Measurements from ENCODE around the gene PEX13. TPM values are rescaled to one million over a fixed set of nuclear protein-coding genes. Genes with fewer than 3 reads are reported as not detected.
A peak's percentile ranks its signal among the peaks of the same experiment; 100 is the strongest.

The PEX13 gene
- total and polyA plus RNA-seq, 2 of the 4 experiments (the other 2 are of a cell fraction) = 12.1 to 34.8 TPM

DNA sequence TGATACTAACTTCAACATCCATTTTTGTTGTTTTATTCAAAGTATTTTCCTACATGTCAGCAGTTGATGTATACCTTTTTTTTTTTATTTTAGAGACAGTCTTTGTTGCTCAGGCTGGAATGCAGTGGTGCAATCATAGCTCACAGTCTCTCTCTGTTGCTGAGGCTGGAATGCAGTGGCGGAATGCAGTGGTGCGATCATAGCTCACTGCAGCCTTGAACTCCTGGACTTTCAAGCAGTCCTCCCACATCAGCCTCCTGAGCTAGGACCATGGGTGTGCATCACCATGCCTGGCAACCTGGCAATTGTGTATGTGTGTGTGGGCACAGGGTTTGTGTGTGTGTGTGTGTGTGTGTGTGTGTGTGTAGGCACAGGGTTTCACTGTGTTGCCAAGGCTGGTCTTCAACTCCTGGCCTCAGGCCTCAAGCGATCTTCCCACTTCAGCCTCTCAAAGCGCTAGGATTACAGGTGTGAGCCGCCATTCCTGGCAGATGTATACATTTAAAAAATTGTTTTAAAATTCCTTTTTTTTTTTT is 72.9 kb downstream of the PEX13 start:
- Histone ChIP-seq H3K4me2 (ENCODE audit: low read depth, low read length) (no peak overlapping the region), H4K20me1 (ENCODE audit: insufficient read depth, low read length) (no peaks in the 10 kb centered on the region), H2AK9ac (replicated peaks; ENCODE audit: low read depth, low read length, poor library complexity) (no peak overlapping the region), H3K56ac (ENCODE audit: extremely low read depth, insufficient read depth, low read length) (no peak overlapping the region), H2AK5ac (ENCODE audit: low read depth, low read length) (no peak overlapping the region), H3K27ac (ENCODE audit: insufficient read depth, low read length) (no peak overlapping the region), H3K18ac (ENCODE audit: low read depth, low read length) (no peak overlapping the region), H3K23ac (ENCODE audit: low read depth, low read length) (no peak overlapping the region), H3K4me3 (ENCODE audit: insufficient read depth, low read depth, low read length) (no peak overlapping the region), H3K9me3 (ENCODE audit: control insufficient read depth, insufficient read depth, low read length) (no peaks in the 10 kb centered on the region), H2BK15ac (ENCODE audit: low read depth, low read length) (no peak overlapping the region), H3K14ac (replicated peaks; ENCODE audit: low read depth, low read length) (no peak overlapping the region), H2BK120ac (ENCODE audit: low read depth, low read length) (no peak overlapping the region), H2AFZ (replicated peaks; ENCODE audit: low read length, poor library complexity) (no peak overlapping the region), H3K79me1 (ENCODE audit: low read depth in 1 of 2, low read length in 2 of 2) (no peaks in the 10 kb centered on the region), H3K9ac (ENCODE audit: low read depth, low read length) (no peak overlapping the region), H2BK5ac (ENCODE audit: low read depth, low read length, poor library complexity, severe bottlenecking) (no peak overlapping the region), H4K8ac (ENCODE audit: low read depth in 2 of 2, low read length in 2 of 2) (no peak overlapping the region), H3K9me1 (ENCODE audit: insufficient read depth, low read length) (no peaks in the 10 kb centered on the region), H3K27me3 (ENCODE audit: control insufficient read depth, insufficient read depth, low read length) (no peaks in the 10 kb centered on the region), H3K36me3 (ENCODE audit: control insufficient read depth, insufficient read depth, low read length) (peaks cover 13% of the 10 kb centered on the region), H3K4me1 (ENCODE audit: control insufficient read depth, insufficient read depth, low read length) (no peaks in the 10 kb centered on the region), H3K4ac (ENCODE audit: low read depth, low read length) (no peak overlapping the region), H2BK20ac (ENCODE audit: low read depth, low read length) (no peak overlapping the region), H4K91ac (ENCODE audit: insufficient read depth, low read depth, low read length) (no peak overlapping the region), H4K5ac (ENCODE audit: low read depth, low read length) (no peak overlapping the region)
- BruUV-seq (replicated peaks) = no TSS peak
- ATAC-seq (ENCODE audit: low read depth) (peak; percentile 76), DNase-seq (peak; percentile 35)
- CTCF ChIA-PET = interaction anchor here (0.6 kb wide), 1 partner anchor 37 kb away, joined by 8 read pairs; no protein-coding TSS in a partner anchor
- dilution Hi-C loops (cut with HindIII; ENCODE audit: low sequenced_read_pairs, unreplicated experiment) (no loop called here), in situ Hi-C loops (cut with MboI; ENCODE audit: low sequenced_read_pairs) (no loop called here), intact Hi-C loops (cut with micrococcal nuclease) (no loop called here)
- no CpG with 5 or more reads among the region's 5 CpGs for WGBS, 2 experiments (ENCODE audit: extremely low coverage in 2 of 2, insufficient read length in 1 of 2)
- POLR2A ChIA-PET (ENCODE audit: unreplicated experiment) = no interaction called here
- TF ChIP-seq CEBPB (IDR thresholded peaks at IDR 0.05; ENCODE audit: low read depth, low read length) (peak; percentile 26; the same call in 1 of the 2 replicates), POLR2A (IDR thresholded peaks at IDR 0.05; ENCODE audit: low read depth, low read length) (no peak), BHLHE40 (IDR thresholded peaks at IDR 0.05; ENCODE audit: low read depth, low read length) (no peak), SMC3 (IDR thresholded peaks at IDR 0.05; ENCODE audit: low read depth, low read length) (no peak), NFE2L2 (IDR thresholded peaks at IDR 0.05; ENCODE audit: low read depth, low read length) (no peak), CHD1 (IDR thresholded peaks at IDR 0.05; ENCODE audit: low read depth, low read length) (no peak)
